ENCODE results near the gene JPH3.

DNA sequence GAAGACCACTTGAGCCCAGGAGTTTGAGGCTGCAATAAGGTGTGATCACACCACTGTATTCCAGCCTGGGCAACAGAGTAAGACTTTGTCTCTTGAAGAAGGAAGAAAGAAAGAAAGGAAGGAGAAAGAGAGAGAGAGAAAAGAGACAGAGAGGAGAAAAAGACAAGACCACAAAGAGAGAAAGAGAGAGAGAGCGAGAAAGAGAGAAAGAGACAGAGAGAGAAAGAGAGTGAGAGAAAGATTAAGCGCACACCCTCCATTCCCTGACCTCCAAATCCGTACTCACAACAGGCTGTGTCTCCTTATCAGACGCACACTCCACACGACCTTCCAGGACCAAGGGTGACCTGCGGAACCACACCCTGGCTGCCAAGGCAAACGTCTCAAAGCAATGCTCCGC lies 143.9 kb downstream of the JPH3 start:
- TF ChIP-seq, protein P1, sequence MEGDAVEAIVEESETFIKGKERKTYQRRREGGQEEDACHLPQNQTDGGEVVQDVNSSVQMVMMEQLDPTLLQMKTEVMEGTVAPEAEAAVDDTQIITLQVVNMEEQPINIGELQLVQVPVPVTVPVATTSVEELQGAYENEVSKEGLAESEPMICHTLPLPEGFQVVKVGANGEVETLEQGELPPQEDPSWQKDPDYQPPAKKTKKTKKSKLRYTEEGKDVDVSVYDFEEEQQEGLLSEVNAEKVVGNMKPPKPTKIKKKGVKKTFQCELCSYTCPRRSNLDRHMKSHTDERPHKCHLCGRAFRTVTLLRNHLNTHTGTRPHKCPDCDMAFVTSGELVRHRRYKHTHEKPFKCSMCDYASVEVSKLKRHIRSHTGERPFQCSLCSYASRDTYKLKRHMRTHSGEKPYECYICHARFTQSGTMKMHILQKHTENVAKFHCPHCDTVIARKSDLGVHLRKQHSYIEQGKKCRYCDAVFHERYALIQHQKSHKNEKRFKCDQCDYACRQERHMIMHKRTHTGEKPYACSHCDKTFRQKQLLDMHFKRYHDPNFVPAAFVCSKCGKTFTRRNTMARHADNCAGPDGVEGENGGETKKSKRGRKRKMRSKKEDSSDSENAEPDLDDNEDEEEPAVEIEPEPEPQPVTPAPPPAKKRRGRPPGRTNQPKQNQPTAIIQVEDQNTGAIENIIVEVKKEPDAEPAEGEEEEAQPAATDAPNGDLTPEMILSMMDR (IDR thresholded peaks at IDR 0.05 in 4 of 5, conservative IDR thresholded peaks at IDR 0.05 in 1 of 5) = no peak
- TF ChIP-seq POLR2A (IDR thresholded peaks at IDR 0.05) = no peak
